GM19035 (cell line): ENCODE measurements around the gene SLC25A14.
A peak's percentile ranks its signal among the peaks of the same experiment; 100 is the strongest.

Experiments
- ATAC-seq: cut with Tn5 transposase; IDR thresholded peaks from one replicate; pipeline ENCODE4 v1.9.1; 2021; ENCODE audit not compliant: unreplicated experiment

SLC25A14 gene

GRCh38 chrX:130376077-130376476 lies 36.4 kb downstream of the SLC25A14 start:
- ATAC-seq, result no peak

- no peak for ATAC-seq
Observed at GRCh38 chrX:130378024-130378669, 38.4 kb downstream of the SLC25A14 start.

- no peak for ATAC-seq
Observed at GRCh38 chrX:130385520-130385919, 45.8 kb downstream of the SLC25A14 start, which contains the start of gene GPR119. TSS of gene GPR119 (minus strand) at chrX:130385674. CDS start at chrX:130385447, 227 bp downstream.

- ATAC-seq, result no peak
Observed at GRCh38 chrX:130386408-130386808, 46.7 kb downstream of the SLC25A14 start.

- no peak for ATAC-seq
Observed at GRCh38 chrX:130393451-130394074, 53.8 kb downstream of the SLC25A14 start.

- no peak for ATAC-seq
Observed at GRCh38 chrX:130395341-130395740, 55.6 kb downstream of the SLC25A14 start.

GRCh38 chrX:130401415-130402207 lies 61.9 kb downstream of the SLC25A14 start, which contains the start of gene RBMX2:
TSS of gene RBMX2 (plus strand) at chrX:130401987. CDS start at chrX:130402033, 46 bp downstream.
- ATAC-seq, result peak; percentile 95

- ATAC-seq, result no peak
Observed at GRCh38 chrX:130402208-130402684, 62.5 kb downstream of the SLC25A14 start.

- no peak for ATAC-seq
Observed at GRCh38 chrX:130413415-130413814, 73.7 kb downstream of the SLC25A14 start.

GRCh38 chrX:130414800-130415199 lies 75.1 kb downstream of the SLC25A14 start:
- ATAC-seq, result no peak

GRCh38 chrX:130415201-130415600 lies 75.5 kb downstream of the SLC25A14 start:
- no peak for ATAC-seq

GRCh38 chrX:130416785-130417184 lies 77.1 kb downstream of the SLC25A14 start:
- ATAC-seq, result no peak

- no peak for ATAC-seq
Observed at GRCh38 chrX:130418066-130418465, 78.3 kb downstream of the SLC25A14 start.

- ATAC-seq, result no peak
Observed at GRCh38 chrX:130418740-130419139, 79.0 kb downstream of the SLC25A14 start.

GRCh38 chrX:130419263-130419662 lies 79.5 kb downstream of the SLC25A14 start:
- no peak for ATAC-seq
